Measurements from ENCODE around the gene CEACAM16. TPM values are rescaled to one million over a fixed set of nuclear protein-coding genes. Genes with fewer than 3 reads are reported as not detected.

CEACAM16 gene
- total RNA-seq, 6 experiments from 2014 or later = not detected

- H3K4me3 ChIP-seq = no peak overlapping the region
- H3K27ac ChIP-seq = no peak overlapping the region
- DNase-seq = peak in 1 of 3 donors; percentile 64
- no peaks in the 10 kb centered on the region for H3K9me3 ChIP-seq
- peaks cover 0 to 15% (median 0%) of the 10 kb centered on the region in 4 donors for H3K4me1 ChIP-seq
- TF ChIP-seq CTCF (IDR thresholded peaks at IDR 0.05) (no peak), POLR2A (IDR thresholded peaks at IDR 0.05) (no peak)
- ATAC-seq = peak; percentile 18 to 54 (median 38)
- intact Hi-C loops (cut with DNase I) = loop anchor here in 1 of 2 donors (10.0 kb wide), 1 partner anchor 70 kb away; no protein-coding TSS in a partner anchor
- WGBS (ENCODE audit: insufficient coverage, low coverage, low lambda C conversion rate, missing lambda C conversion rate) = 37% methylated on average over 14 of the region's 25 CpGs
- no peaks in the 10 kb centered on the region for H3K36me3 ChIP-seq
- H3K27me3 ChIP-seq = no peaks in the 10 kb centered on the region
Measured at GRCh38 chr19:44684892-44685863, 13.8 kb upstream of the CEACAM16 start.

GRCh38 chr19:44685877-44686276, 13.1 kb upstream of the CEACAM16 start:
- 45% methylated on average over 4 of the region's 4 CpGs for WGBS (ENCODE audit: insufficient coverage, low coverage, low lambda C conversion rate, missing lambda C conversion rate)
- no peaks in the 10 kb centered on the region for H3K9me3 ChIP-seq
- DNase-seq (peak in 1 of 3 donors; percentile 51), ATAC-seq (peak in 3 of 4 donors; percentile 20 to 41 (median 37))
- no peak for TF ChIP-seq POLR2A (IDR thresholded peaks at IDR 0.05)
- no peak for TF ChIP-seq CTCF (IDR thresholded peaks at IDR 0.05)
- peaks cover 0 to 22% (median 2%) of the 10 kb centered on the region in 4 donors for H3K4me1 ChIP-seq
- H3K27me3 ChIP-seq = no peaks in the 10 kb centered on the region
- H3K36me3 ChIP-seq = no peaks in the 10 kb centered on the region
- intact Hi-C loops (cut with DNase I) = loop anchor here in 1 of 2 donors (10.0 kb wide), 1 partner anchor 69 kb away; no protein-coding TSS in a partner anchor
- peak overlapping the region in 1 of 3 donors; percentile 13 for H3K27ac ChIP-seq
- H3K4me3 ChIP-seq = no peak overlapping the region

- H3K27ac ChIP-seq = no peak overlapping the region
- H3K9me3 ChIP-seq = no peaks in the 10 kb centered on the region
- no peak overlapping the region for H3K4me3 ChIP-seq
- TF ChIP-seq CTCF (IDR thresholded peaks at IDR 0.05) (no peak), POLR2A (IDR thresholded peaks at IDR 0.05) (no peak)
- H3K36me3 ChIP-seq = no peaks in the 10 kb centered on the region
- WGBS (ENCODE audit: insufficient coverage, low coverage, low lambda C conversion rate, missing lambda C conversion rate) = 79% methylated on average over 4 of the region's 4 CpGs
- DNase-seq = peak in 1 of 3 donors; percentile 3
- no peak for ATAC-seq
- intact Hi-C loops (cut with DNase I) = loop anchor here in 1 of 2 donors (10.0 kb wide), 1 partner anchor 68 kb away; no protein-coding TSS in a partner anchor
- no peaks in the 10 kb centered on the region for H3K27me3 ChIP-seq
- peaks cover 1 to 31% (median 7%) of the 10 kb centered on the region in 4 donors for H3K4me1 ChIP-seq
Measured at GRCh38 chr19:44686896-44687295, 12.1 kb upstream of the CEACAM16 start.

GRCh38 chr19:44687888-44688287, 11.1 kb upstream of the CEACAM16 start:
- Histone ChIP-seq H3K4me1 (peaks cover 3 to 41% (median 13%) of the 10 kb centered on the region in 4 donors), H3K4me3 (no peak overlapping the region), H3K9me3 (no peaks in the 10 kb centered on the region), H3K36me3 (no peaks in the 10 kb centered on the region), H3K27ac (no peak overlapping the region), H3K27me3 (no peaks in the 10 kb centered on the region)
- no peak for ATAC-seq
- 87% methylated on average over 7 of the region's 7 CpGs for WGBS (ENCODE audit: insufficient coverage, low coverage, low lambda C conversion rate, missing lambda C conversion rate)
- peak in 1 of 3 donors; percentile 15 for DNase-seq
- TF ChIP-seq CTCF (IDR thresholded peaks at IDR 0.05) = no peak
- no peak for TF ChIP-seq POLR2A (IDR thresholded peaks at IDR 0.05)
- intact Hi-C loops (cut with DNase I) = loop anchor here in 1 of 2 donors (10.0 kb wide), 1 partner anchor 67 kb away; no protein-coding TSS in a partner anchor
